HPDE6-E6E7 (cell line): ENCODE measurements around the gene KCNJ3.

ENCODE experiments used
- DNase-seq: peaks from one replicate; pipeline ENCODE4 v3.0.0; 2011; ENCODE audit warnings: missing footprints; ENCODE audit errors: extremely low spot score

The KCNJ3 gene

DNA sequence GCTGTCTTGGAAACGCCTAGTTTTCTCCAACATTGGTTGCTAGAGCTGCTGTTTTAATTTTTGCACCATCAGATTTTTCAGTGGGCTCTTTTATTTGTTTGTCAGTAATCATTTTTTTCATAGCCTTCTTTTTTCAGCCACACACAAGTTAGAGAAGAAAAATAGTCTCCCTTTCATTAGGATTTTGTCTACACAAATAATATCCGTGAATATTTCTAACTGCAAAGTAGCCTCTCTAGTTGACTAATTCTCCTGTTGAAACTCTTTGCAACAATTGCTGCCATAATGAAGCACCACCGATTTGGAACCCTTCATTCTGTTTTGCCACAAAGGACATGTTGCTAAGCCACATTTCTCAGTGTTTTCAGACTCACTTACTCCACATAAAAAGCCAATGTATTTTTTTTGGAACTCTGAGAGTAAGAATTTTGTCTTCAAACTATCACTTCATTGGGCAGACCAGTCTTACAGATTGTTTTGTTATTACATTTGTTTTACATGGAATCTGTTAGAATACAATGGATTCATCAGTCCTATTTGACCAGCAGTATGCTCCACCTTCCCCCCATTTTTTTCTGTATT lies 9.6 kb downstream of the KCNJ3 start:
- no peak for DNase-seq

- no peak for DNase-seq
Observed at GRCh38 chr2:154709215-154709614, 10.7 kb downstream of the KCNJ3 start.

GRCh38 chr2:154710078-154710477 lies 11.6 kb downstream of the KCNJ3 start:
- DNase-seq, result no peak

DNA sequence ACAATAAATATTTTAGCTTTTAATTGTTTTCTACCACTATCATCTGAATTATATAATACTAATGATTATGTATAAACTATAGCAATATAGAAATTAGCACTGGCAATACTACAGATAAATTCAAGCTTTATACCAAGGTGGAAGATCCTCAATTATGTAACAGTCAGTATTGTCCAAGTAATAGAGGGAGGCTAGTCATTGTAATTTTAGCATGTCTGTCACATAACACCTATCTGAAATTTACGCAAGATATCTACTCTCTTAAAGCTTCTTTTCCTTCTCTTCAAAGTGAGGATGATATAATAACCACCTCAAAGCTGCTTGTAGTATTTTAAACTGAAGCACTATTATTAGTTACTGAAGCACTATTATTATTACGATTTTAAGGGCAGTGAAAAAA lies 12.2 kb downstream of the KCNJ3 start:
- DNase-seq, result no peak

DNA sequence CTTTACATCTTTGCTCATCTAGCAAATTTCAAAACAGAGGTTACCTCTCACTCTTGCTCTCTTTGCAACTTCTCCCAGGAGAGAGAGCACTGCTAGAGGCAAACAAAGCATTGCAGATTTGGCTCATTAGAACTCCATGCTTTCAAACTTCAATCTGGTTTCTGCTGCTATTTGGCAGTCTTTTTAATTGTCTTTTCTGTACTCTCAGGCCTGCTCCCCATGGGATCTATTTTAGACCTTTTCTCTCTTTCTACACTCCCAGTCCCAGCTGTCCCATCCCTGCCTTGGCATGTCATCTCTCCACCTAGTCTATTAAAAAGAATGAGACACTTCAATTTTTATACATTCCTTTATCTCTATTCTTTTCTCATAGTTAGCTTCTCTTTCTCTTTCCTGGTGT lies 15.2 kb downstream of the KCNJ3 start:
- DNase-seq, result no peak

DNA sequence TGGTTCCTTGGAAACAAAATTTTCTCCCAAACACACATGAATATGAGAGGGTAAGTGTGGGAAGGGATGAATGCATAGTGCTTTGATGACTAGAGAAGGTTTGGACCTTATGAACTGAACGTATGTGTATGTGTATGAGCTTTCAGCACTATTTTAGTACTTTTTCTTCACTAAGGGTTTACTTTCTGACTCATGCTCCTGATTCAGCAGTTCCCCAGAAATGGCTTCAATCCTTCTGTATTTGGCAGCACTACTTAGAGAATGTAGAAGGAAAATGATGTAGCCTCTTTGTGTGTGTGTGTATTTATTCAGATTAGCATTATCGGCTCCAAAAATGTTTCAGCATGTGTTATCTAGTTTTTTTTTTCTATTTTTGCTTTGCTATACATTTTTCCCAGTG lies 22.2 kb downstream of the KCNJ3 start:
- DNase-seq, result no peak

DNA sequence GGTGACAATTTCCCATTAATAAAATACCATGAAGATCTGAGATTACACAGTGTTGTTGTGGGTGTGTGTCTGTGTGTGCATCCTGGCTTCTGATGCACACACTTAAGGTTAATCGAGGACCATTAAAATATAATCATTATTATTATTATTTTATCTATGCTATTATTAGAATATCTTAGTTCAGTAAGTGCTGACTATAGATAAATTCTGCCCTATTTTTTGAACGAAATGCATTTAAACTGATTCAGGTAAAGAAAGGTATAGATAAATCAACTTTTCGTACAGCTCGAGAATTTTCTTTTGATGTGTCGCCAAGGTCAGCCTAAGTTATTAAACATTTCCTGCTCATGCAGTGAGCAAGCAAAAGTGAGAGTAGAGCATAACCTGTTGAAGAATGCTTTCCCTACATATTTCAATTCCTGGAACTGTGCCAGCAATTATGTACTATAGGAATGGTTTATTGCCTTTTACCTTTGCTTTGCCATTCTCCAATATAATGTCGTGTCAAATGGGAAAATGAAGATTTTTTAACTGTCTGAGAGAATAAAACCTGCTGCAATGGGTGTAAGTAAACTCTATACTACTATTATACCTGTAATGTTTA lies 25.8 kb downstream of the KCNJ3 start:
- no peak for DNase-seq

DNA sequence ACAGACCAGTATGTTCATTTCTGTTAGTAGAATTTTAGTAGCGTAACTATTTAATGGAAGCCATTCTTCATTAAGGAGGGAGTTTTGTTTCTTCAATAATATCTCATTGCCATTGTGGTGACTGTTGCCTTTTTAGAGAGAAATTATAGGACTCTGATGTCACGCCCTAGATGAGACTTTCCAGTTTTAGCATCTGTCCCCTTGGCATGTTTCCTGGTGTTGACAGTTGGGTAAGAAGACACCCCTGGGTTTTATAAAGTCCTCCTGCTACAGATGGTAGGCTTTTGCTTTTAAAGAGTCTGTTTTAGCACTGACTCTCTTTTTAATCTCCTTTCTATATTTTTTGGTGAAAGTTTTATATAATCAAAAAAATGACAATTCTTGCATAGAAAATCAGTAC lies 41.9 kb downstream of the KCNJ3 start:
- no peak for DNase-seq

- no peak for DNase-seq
Observed at GRCh38 chr2:154758871-154759270, 60.4 kb downstream of the KCNJ3 start.

DNA sequence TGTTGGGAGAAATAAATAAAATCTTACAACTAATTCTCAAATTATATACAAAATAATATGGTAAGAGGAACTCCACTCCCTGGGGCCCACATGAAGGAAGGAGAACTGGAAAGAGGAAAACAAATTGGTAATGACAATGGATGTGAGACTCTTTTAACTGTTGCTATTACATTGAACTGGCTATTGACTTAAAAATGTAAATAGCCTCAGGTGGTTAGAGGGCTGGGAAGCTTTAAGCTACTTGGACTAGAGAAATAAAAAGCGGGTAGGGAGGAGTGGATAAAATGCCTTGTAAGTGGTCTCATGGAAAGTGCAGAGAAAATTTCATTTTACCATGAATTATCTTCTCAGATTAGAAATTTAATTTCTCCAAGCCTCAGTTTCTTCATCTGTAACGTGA lies 64.1 kb downstream of the KCNJ3 start:
- no peak for DNase-seq

- no peak for DNase-seq
Observed at GRCh38 chr2:154771664-154772284, 73.3 kb downstream of the KCNJ3 start.

DNA sequence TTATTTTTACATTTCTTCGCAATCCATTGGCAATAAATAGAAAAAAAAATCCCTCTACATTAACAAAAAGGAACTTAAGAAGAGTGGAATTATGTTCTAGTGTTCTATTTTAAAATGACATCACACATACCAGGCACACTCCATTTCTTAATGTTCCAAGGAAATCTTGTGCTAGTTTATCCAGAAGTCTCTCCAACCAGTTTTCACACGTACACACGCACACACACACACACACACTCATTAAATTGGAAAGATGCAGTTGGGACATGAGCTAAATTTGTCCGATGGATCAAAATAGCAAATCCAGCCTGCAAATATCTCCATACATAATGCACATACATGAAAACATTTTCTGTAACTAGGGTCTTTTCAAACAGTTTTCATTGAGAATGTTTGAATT lies 78.3 kb downstream of the KCNJ3 start:
- no peak for DNase-seq

DNA sequence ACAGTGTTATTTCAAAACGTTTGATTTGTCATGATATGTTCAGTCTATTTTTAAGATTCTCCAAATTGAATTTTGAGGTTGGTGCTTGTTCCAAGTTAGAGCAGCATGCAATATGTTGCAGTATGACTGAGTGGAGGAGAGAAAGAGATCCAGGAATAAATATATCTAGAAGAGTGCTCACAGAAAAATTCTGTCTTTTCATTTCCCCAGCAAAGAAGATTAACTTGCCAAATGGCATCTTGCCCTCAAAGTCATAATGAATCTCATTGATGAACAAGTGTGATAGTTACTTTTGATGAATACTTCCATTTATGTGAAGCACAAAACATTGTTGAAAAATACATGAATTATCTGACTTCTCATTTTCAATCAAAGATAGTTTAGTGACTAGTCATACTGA lies 95.9 kb downstream of the KCNJ3 start:
- no peak for DNase-seq

GRCh38 chr2:154795651-154796050 lies 97.2 kb downstream of the KCNJ3 start:
- no peak for DNase-seq

DNA sequence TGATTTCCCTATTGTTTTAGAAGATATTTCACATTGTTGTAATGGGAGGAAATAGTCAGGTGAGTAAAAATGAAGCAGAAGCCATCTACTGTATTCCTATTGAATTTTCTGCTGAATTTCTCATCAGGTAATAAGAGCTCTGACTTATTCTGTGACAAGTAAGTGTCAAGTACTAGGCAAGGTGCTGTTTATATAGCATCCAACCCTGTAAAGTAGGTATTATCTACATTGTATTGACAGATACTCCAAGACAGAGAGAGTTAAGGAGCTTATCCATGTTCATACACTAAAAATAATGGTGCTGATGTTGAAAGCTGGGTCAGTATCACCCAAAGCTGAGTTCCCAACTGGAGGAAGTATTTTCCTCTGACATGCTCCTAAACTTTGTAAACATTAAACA lies 106.0 kb downstream of the KCNJ3 start:
- no peak for DNase-seq

DNA sequence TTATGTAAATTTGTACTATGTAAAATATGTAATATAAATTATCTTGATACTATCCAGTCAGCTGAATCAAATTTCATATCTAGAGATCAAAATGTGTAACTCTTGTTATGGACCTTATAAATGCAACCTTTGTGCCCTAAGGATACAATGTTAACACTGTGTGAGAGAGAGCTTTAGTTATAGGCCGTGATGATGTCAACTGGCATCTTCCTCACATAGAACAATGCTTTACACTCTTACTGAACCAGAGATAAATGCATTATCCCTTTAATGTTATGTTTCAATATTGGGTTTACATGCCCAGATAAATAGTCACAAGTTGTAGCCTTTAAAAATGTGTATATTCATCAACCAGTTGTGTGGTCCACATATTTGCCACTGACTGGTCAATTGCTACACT lies 115.1 kb downstream of the KCNJ3 start:
- DNase-seq, result no peak

DNA sequence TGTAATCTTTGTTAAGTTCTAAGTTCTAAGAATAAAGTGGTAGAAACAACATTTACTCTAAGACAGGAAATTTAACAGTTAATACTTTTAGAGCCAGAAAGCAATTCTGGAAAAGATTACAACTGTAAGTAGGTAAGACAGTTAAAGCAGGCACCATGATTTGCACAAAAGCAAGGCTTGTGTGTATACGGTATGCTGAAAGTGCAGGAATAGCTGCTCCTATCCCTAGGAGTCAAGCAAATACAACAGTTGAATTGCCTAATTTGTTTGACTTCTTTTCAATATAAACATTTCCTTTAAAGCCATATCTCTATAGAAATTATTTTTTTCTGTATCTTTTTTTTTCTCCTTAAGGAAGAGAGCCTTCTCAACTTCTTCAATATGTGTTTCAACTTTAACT lies 116.4 kb downstream of the KCNJ3 start:
- no peak for DNase-seq

GRCh38 chr2:154825358-154825757 lies 126.9 kb downstream of the KCNJ3 start:
- DNase-seq, result no peak

DNA sequence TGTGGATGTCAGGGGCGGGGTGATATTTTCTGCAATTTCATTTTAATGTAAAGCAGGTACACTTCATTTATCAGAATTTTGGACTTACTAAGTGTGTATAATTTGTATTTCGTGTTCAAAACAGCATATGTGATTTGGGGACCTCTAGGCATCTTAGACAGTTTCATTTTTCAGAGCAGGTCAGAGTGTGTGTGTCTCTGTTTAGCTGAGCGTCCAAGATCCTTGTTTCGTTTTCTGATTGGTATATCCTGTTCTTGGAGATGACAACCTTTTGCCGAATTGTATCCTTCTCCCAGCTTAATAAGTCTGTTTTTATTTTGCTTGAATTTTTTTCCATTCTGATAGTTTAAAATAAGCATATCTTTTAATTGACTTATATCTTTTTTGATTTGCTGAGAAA lies 128.3 kb downstream of the KCNJ3 start:
- DNase-seq, result no peak

- no peak for DNase-seq
Observed at GRCh38 chr2:154827286-154827685, 128.8 kb downstream of the KCNJ3 start.

DNA sequence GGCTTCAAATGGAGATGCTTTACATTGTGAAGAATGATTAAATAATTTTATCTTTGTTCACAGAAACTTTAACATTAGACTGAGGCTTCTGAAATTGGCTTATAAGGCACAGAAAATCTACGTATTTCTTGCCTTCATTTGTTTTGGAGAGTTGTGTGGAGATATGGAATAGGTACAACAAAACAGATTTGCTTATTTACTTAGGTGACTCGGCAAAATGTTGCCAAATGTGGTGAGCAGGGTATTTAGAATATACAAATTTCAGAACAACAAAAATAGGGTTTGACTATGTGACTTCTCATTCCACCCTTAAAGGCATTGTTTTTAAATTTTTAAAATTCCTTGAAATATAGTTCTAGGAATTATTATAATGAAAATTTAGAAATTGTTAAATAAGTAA lies 134.2 kb downstream of the KCNJ3 start:
- no peak for DNase-seq

DNA sequence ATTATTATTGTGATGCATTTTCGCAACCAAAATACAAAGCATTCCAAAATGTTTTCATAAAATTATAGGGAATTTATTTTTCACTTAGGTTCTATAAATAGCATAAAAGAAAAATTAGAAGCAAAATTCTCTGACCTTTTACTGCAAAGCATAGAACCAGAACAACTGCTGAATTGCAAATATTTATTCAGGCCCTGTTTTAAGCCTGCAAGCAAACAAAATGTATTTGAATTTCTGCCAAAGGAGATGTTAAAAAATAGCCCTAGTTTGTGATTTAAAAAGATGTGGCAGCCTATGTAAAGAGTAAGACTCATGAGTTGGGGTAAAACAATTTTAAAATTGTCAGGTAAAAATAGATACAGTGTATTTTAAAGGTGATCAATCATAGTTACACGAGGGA lies 138.1 kb downstream of the KCNJ3 start:
- DNase-seq, result no peak

DNA sequence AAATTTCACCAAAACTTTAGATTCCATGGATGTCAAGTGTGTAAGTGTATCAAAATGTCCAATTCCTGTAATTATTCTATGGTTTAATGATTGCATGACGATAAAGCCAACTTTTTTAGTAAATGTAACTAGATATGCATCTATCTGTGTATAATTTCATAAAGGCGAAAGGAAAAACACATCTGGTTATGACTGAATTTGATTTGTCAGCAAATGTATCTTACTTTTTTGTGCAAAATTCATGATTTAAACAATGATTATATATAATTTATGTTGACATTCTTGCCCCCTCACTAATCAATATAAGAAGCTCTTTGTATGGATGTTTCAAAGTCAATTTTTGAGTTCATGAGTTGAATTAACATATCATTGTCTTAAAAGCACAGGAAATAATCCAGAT lies 138.5 kb downstream of the KCNJ3 start:
- DNase-seq, result no peak

GRCh38 chr2:154844513-154844912 lies 146.0 kb downstream of the KCNJ3 start:
- DNase-seq, result no peak
